Measurements from ENCODE around the gene ACADS. TPM values are rescaled to one million over a fixed set of nuclear protein-coding genes. Genes with fewer than 3 reads are reported as not detected.
A peak's percentile ranks its signal among the peaks of the same experiment; 100 is the strongest.

ACADS gene
- total and polyA plus RNA-seq, 8 donors: 15.2 to 59.2 (median 20.9) TPM

DNA sequence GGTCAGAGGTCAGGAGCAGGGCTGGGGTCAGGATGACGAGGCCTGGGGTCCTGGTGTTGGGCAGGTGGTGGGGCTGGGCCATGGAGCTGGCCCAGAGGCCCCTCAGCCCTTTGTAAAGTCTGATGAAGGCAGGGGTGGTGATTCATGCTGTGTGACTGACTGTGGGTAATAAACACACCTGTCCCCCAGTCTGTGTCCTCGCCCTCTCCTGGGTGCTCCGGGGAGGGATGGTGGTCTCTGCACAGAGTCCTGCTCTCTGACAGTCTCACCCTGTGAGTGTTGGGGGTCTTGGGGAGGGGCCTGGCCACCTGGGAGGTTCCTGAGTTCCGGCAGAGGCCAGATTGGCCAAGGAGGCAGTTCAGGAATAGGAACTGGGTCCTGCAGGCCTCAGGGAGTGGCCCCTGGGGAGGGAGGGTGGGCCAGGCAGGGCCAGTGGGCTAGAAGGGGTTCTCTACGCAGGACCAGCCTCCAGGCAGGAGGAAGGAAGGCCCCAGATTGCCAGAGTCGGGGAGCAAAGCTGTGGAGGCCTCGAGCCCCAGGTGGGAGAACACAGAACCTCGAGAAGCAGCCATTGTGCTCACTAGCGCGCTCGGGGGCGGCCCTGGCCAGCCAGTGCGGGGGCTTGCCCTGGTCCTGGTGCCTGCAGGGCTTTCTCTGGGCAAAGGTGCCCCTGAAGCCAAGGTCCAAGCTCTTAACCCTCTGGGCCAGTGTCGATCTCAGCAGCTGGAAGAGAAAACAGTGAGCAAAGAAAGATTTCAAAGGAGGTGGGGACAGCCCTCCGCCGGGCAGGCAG lies 14.4 kb downstream of the ACADS start:
- intact Hi-C loops (cut with DNase I): no loop called here
- WGBS, 2 donors: 86 to 89% methylated on average over 16 of the region's 16 CpGs
- FAIRE-seq: no peak
- no peaks in the 10 kb centered on the region for H3K4me1 ChIP-seq
- no peak overlapping the region for H3K27ac ChIP-seq
- no peaks in the 10 kb centered on the region for H3K9me3 ChIP-seq
- H3K4me3 ChIP-seq: no peak overlapping the region
- TF ChIP-seq, protein P1, sequence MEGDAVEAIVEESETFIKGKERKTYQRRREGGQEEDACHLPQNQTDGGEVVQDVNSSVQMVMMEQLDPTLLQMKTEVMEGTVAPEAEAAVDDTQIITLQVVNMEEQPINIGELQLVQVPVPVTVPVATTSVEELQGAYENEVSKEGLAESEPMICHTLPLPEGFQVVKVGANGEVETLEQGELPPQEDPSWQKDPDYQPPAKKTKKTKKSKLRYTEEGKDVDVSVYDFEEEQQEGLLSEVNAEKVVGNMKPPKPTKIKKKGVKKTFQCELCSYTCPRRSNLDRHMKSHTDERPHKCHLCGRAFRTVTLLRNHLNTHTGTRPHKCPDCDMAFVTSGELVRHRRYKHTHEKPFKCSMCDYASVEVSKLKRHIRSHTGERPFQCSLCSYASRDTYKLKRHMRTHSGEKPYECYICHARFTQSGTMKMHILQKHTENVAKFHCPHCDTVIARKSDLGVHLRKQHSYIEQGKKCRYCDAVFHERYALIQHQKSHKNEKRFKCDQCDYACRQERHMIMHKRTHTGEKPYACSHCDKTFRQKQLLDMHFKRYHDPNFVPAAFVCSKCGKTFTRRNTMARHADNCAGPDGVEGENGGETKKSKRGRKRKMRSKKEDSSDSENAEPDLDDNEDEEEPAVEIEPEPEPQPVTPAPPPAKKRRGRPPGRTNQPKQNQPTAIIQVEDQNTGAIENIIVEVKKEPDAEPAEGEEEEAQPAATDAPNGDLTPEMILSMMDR (IDR thresholded peaks at IDR 0.05): no peak
- H3K27me3 ChIP-seq: no peaks in the 10 kb centered on the region
- H3K36me3 ChIP-seq: peaks cover 0 to 4% (median 4%) of the 10 kb centered on the region in 3 donors
- peak in 1 of 6 donors; percentile 55 for DNase-seq
- ATAC-seq: no peak

DNA sequence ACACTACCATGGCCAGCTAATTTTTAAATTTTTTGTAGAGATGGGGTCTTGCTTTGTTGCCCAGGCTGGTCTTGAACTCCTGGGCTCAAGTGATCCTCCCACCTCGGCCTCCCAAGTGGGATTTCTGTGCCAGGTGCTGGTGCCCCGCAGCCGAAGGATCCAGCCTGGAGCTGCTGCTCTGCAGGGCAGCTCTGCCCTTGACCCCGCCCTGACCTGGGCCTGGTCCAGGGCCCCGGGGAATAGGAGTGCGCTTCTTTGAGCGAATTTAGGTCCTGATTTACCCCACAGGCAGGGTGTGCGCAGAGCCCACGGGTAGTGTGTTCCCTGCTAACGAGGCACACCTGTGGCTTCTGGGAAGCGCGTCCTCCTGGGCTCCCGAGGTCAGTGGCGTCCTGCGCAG lies 15.2 kb downstream of the ACADS start:
- H3K4me3 ChIP-seq: no peak overlapping the region

DNA sequence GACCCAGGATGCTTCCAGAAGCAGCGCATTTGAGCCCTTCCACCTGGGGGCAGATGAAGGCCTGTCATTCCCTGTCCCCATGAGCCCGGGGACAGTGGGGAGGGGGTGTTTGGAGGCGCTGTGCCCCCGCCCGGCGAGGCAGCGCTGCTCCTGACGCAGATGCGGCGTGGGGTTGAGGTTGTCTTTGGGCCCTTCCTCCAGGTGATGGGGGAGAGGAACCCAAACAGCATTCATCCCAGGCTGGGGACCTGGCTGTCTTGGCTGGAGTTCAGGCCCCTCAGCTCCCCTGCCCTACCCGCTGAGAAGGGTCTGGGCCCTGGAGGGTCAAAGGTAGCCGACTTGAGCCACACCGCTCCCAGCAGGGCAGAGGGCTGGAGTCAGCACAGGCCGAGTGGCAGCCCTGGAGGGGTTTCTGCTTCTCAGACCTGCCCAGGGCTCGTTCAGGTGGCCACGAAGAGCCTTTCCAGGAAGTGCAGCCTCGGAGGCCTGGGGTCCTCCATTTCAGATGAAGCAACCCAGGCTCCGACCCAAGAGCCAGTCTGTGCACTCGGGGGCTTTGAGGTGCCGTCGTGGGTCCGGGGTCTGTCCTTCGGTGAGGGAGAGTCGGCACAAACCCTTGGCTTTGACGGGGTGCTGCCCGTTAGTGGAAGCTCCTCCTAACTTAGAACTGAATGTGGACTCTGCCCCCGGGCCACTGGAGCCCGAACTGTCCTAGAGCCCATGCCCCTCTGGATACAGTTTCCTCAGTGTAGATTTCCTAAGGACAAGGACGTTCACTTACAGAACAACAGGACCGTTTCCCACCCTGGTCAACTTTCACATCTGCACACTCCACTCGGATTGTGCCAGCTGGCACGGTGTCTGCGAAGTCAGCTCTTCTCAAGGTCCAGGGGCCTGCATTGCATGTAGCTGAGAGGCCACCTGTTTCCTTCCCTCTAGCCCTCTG lies 16.1 kb downstream of the ACADS start:
- Histone ChIP-seq H3K4me1 (no peaks in the 10 kb centered on the region), H3K4me3 (no peak overlapping the region), H3K27me3 (no peaks in the 10 kb centered on the region), H3K9me3 (no peaks in the 10 kb centered on the region), H3K36me3 (peaks cover 0 to 4% (median 4%) of the 10 kb centered on the region in 3 donors), H3K27ac (no peak overlapping the region)
- WGBS, 2 donors: 54 to 55% methylated on average over 32 to 33 of the region's 33 CpGs
- peak; percentile 81 to 94 (median 90) for ATAC-seq
- intact Hi-C loops (cut with DNase I): no loop called here
- peak in 5 of 6 donors; percentile 77 to 87 (median 79) for DNase-seq
- TF ChIP-seq, protein P1 (IDR thresholded peaks at IDR 0.05): no peak
- FAIRE-seq: no peak

More for the DNA sequence above, 15.2 kb downstream of the ACADS start:
- DNase-seq (peak in 1 of 6 donors; percentile 67), FAIRE-seq (no peak), ATAC-seq (no peak)
- TF ChIP-seq, protein P1 (IDR thresholded peaks at IDR 0.05): no peak
- H3K27me3 ChIP-seq: no peaks in the 10 kb centered on the region
- H3K9me3 ChIP-seq: no peaks in the 10 kb centered on the region
- intact Hi-C loops (cut with DNase I): no loop called here
- H3K36me3 ChIP-seq: peaks cover 0 to 4% (median 4%) of the 10 kb centered on the region in 3 donors
- H3K27ac ChIP-seq: no peak overlapping the region
- WGBS, 2 donors: 92 to 93% methylated on average over 15 of the region's 15 CpGs
- H3K4me1 ChIP-seq: no peaks in the 10 kb centered on the region

DNA sequence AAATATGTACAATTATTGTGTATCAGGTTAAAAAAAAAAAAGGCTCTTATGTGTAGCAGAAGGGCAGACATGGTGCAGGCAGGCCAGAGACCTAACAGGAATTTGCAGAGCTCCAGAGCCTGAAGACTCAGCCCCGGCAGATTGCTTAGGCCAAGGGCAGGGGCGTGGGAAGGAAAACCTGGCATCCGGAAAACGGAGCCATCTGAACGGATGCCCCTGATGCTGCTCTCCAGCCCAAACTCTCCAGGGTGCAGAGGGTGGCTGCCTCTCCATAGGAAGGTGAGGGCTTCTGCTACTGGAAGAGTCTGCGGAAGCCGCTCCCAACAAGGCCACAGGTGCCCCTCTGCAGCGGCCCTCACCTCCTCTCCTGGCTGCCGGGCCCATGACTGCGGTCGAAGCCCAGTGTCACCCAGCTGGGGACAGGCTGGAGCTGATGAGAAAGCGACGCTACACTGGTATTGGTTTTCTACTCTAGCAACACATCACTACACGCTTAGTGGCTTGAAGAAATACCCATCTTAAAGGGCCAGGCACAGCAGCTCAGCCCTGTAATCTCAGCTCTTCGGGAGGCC lies 19.4 kb downstream of the ACADS start:
- no peak for FAIRE-seq
- intact Hi-C loops (cut with DNase I): no loop called here
- TF ChIP-seq, protein P1 (IDR thresholded peaks at IDR 0.05): no peak

More for the DNA sequence above, 19.4 kb downstream of the ACADS start:
- no peaks in the 10 kb centered on the region for H3K4me1 ChIP-seq
- no peaks in the 10 kb centered on the region for H3K36me3 ChIP-seq
- H3K27ac ChIP-seq: no peak overlapping the region
- no peaks in the 10 kb centered on the region for H3K27me3 ChIP-seq
- H3K4me3 ChIP-seq: no peak overlapping the region
- no peaks in the 10 kb centered on the region for H3K9me3 ChIP-seq
- WGBS, 2 donors: 86 to 88% methylated on average over 14 to 15 of the region's 15 CpGs
- no peak for ATAC-seq
- no peak for DNase-seq

Data from pancreas (tissue), 10 donors.